Activated naive CD8-positive, alpha-beta T cell treated with anti-CD3 and anti-CD28 coated beads, Interleukin-2, amount 50 U/mL, for 16 hours (primary cell): ENCODE measurements around the gene STRA8.
A peak's percentile ranks its signal among the peaks of the same experiment; 100 is the strongest.
"Not testable (repeated sequence)": the region's sequence is repeated elsewhere in the genome, so short reads cannot be mapped to it uniquely, and the experiment has no call there.

Experiments used
- DNase-seq: peaks from one replicate; pipeline ENCODE4 v3.0.0-alpha.2; 2020; ENCODE audit warnings: low read depth, low spot score

The STRA8 gene

DNA sequence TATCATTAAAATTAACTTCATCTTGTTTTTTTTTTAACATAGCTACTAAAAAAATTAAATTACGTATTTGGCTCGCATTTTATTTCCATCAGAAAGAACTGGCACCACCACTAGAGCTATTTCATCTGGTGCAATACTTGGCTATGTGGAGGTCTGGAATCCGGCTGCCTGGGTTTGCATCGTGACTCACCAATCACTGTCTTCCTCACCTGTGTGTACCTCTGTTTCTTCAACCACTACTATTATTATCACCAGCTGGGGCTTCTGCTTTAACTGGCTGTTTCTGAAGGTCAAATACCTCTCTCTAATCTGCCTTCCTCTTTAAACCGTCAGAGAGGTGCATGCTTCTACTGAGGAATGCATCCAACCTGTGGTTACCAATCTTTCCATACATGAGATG, 28.8 kb upstream of the STRA8 start:
- DNase-seq = no peak

DNA sequence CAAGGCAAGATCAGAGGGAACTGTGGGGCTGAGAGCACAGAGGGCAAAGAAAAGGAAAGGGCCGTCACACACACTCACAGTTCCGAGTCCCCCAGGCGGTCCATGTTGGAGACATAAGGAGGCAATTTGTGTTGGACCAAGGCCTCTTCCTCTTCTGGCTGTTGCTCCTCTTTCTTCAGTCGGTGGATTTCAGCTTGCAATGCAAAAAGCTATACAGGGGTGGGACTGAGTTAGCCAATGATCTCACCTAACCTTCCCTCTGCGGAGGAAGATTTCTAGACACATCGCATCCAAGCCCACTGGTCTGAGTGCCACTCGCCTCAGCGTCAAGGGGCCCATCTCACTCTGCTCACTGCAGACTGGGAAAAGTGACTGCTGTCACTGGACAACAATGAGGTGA, 27.8 kb upstream of the STRA8 start:
- no peak for DNase-seq

DNA sequence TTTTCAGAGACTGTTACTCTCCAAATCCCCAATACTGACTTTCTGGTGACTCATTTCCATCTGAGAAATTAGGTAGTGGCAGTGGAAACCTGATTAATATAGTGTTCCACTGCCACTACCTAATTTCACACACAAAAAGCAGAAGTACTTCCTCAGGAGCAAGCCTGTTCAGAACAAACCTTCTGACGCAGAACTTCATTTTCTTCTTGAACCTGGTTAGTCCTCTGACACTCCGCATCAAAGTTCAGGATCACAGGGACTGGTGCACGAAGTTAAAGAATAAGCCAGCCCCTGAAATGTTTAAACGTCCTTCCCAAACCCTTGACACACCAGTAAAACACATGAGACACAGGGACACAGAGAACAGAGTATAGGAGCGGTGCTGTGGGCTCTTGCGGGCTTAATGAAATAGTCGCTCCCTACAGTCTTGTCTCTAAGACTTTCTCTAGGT, 26.7 kb upstream of the STRA8 start:
- no peak for DNase-seq

DNA sequence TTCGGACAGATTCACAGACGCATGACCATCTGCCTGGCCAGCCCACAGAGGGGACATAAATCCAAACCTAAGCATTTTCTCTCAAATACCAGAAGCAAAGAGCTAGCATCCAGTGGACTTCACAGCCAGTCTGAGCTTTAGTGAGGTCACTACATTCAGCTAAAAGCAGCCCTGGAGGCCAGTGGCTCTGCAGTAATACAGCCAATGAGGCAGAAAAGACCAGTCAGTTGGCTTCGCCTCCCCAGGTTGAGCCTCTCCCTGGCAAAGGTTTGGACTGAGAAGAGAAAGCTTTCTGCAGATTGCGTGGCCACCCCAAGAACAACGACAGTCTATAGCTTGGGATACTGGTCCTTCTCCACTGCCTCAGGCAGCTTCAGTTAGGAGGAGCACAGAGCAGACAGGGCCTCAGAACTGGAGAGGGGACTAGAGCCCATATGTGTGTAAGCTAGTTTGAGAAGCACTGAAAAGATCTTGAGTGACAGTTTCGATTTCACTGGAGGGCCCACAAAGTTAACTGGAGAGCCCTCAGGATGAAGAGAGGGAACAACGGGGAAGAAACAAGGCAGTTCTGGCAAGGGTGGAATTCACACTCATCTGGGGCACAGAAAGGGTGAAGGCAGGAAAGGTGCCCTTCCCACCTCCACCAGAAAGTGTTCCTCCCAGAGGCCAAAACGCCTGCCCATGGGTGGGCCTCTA, 26.1 kb upstream of the STRA8 start:
- no peak for DNase-seq

DNA sequence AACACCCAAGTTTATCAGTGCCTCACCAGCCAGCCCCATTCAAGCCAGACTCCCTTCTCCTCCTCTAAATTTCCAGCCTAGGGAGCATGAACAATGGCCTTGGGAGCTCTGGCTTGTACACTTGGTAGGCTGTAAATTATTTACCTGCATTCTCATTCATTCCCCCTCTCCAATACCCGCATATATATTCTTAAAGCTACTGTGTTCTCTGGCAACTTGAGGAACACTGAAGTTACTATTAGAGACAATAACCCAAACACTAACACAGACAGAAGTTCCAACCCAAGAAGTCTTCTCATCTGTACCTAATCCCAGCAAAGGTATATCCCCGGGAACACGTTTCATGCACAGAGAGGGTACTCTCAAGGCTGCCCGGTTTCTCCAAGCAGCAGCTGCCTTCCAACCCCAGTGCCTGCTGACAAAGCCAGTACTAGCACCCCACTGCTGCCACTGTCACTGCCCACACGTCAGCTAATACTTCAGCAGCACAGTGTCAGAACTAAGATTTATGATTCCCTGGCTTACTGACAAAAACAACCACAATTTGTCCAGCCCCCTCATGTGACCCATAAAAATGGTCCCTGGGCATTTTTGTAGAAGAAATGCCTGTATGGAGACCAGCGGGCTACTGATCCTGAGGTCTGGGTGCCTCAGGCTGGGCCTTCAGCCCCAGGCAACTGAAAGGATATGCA, 25.4 kb upstream of the STRA8 start:
- DNase-seq = no peak

DNA sequence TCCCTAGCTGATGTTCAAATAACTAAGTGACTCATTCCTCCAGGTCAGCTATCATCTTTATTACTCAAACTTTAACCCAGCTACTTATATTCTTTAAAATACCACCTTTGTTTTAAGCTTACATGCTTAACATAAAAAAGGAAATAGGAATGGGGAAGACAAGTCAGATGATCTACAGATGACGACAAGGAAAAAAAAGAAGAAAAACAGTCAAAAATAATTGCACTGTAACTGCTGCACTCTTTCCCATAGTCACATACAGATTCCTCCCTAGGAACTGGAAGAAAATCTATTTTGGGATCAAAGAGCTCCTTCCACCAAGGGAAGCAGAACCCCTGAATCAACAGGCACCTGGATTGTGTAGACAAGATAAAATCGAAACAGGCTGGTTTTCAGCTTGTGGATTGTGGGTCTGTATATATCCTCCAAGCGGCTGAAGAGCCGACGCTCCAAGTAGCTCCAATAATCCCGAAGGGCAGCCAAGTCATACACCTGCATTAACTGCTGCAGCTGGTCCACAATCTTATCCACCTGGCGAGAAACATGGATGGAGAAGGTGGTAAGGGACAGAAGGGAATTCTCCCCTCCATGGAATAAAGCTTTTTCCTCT, 24.3 kb upstream of the STRA8 start:
- DNase-seq = no peak

DNA sequence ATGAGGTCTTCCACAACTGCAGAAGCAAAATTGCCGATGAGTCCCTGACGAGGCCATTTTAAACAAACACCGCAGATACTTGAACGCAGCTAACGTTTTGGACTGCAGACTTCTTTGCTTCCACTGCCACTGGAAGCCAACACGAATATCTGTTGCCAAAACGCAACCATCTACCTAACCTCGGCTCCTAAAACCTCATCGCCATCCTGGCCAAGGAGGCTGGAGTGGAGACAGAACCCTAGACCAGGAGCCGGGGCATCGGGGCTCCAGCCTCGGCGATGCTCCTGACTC, 22.8 kb upstream of the STRA8 start:
- no peak for DNase-seq

DNA sequence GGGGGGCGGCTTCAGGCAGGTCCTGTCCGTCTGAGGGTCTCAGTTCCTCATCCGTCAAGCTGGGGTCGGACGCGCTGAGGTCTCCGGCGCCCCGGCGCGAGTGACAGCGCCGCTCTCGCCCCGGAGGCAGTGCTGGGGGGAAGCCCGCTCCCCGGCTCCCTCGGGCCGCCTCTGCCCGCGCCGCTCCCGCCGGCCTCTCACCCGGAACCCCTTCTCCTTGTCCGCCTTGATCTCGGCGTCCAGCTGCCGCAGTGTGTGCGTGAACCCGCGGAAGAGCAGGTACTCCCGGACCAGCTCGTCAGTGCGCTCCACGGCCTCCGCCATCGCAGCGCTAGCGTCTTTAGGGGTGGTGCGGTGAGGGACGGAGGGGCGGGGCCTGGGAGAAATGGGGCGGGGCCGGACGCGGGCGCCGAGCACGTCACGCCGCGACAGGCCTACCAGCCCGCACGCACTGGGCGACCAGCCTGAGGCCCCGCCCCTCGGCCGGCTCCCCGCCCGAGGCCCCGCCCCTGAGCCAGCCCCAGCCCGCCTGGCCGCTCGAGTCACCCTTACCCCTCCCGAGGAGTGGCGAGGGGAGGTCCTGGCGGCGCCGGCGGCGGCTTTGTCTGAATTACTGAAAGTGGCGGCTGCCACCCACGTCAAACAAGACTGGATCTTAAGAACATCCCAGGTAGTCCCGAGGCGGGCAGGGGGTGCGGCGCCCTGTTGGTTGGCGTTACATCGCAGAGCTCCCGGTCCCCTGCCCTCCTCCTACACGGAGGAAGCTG, 22.3 kb upstream of the STRA8 start, which contains the start of gene WDR91:
TSS of gene WDR91 (minus strand) at position 348 of the 767 bp plus-strand sequence. CDS start at position 324, 24 bp downstream.
- DNase-seq = peak; percentile 95

DNA sequence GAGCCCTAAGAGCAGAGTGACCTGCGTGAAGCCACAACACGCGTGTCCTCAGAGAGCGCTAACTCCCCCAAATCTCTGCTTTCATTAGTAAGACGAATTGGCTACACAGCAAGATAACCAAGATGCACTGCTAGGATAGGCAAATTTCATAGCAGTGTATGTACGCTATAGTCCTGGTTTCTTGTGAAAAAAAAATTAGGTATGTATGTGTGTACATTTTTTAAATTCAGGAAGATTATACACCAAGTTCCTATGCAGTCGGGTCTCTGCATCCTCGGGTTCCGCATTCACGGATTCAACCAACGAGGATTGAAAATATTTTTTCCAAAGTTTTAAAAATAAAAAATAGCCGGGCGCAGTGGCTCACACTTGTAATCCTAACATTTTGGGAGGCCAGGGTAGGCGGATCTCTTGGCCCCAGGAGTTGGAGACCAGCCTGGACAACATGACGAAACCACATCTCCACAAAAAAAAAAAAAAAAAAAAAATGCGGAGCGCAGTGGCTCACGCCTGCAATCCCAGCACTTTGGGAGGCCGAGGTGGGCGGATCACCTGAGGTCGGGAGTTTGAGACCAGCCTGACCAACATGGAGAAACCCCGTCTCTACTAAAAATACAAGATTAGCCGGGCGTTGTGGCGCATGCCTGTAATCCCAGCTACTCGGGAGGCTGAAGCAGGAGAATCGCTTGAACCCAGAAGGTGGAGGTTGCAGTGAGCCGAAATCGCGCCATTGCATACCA, 21.5 kb upstream of the STRA8 start:
- not testable (repeated sequence) for DNase-seq

DNA sequence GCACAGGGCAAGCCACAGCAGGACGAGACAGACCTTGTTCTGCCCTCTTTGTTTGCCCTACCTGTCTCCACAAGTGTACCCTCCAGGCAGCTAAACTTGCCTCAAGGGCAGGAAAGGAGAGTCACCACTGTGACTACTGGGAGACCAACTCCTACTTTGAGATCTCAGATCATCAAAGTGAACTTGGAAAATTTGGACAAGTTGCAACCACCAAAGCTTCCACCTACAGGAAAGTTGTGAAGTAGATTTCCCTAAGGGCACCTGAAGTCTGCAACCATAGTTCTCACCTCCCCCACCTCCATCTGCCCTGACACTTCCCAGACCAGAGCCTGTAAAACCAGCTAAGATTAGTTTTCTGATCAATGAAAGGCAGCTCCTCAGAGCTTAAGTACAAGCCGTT, 19.8 kb upstream of the STRA8 start:
- no peak for DNase-seq

DNA sequence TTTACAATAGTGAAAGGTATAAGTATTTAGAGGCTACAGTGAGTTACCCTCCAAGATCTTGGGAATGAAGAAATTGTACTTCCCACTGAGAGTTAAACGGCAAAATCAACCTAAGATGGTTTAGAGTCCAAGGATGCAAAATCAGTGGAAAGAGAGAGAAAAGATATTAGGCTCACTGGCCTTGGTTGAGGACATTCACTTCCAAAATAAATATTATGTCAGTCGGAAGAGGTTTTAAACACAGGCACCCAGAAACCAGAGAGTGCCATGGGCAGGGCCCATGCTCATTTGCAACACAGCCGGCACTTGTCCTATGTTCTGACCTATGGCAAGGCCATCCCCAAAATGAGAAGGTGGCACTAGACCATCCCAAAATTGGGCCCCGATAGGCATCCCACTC, 18.5 kb upstream of the STRA8 start:
- DNase-seq = no peak

DNA sequence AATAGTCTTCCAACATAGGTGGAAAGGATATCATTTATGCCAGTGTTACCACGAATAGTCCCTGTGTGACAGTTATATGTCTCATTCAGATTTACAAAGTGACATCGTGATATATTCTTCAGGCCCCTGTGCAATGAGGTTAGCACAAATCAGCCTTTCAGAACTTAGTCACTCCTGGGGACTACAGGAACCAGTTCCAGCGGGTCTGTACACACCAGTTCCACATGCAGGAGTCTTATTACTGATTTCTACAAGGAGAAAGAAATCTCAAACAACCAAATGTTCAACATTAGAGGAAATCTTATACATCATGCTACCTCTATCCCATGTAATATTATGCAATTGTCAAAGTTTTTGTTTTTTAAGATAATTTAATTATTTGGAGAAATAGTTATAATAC, 17.9 kb upstream of the STRA8 start:
- DNase-seq = no peak

DNA sequence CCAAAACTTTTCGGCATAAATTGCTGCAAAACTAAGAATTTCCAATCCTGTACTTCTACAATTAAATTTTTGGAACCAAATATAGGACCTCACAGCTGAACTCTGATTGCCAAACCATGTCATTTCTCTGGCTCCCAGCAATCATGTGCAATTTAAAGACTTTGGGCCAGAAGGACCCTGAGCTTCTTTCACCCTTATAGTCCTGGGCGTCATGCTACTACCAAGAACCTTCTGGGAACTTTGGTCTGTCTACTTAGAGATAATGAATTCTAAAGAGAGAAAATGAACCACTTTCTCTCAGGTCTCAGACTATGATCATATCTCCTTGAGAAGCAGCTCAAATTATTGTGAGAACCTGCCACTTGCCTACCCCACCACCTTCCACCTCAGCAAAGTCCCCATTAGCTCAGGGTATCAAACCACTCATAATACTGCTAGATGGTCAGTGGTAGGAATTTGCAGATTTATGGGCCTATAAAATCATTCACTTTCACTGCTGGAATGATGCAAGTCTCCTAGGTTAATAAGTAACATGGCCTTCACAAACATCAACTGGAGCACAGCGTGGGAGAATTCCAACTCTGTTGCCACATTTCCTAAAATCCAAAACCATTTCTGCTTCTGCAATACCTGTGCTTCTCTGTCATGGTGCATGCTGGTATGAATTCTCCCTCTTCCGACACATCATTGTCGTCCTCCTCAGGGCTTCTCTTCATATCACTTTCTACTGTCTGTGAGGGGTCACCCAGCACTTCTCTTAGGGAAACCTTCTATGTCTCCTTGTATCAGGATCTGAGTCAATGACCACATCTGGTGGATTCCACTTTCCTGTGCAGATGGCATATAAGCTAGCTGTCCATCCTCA, 15.8 kb upstream of the STRA8 start:
- DNase-seq = no peak

DNA sequence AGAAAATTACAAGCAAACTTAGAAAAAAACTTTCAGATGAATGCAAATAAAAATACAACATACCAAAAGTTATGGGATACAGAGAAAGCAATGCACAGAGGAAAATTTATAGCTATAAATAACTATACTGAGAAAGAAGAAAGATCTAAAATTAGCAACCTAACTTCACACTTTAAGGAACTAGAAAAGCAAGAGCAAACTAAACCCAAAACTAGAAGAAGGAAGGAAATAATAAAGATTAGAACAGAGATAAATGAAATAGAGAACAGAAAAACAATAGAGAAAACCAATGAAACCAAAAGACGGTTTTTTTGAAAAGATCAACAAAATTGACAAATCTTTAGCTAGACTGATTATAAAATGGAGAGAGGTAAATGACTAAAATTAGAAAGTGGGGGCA, 9.6 kb upstream of the STRA8 start:
- no peak for DNase-seq

DNA sequence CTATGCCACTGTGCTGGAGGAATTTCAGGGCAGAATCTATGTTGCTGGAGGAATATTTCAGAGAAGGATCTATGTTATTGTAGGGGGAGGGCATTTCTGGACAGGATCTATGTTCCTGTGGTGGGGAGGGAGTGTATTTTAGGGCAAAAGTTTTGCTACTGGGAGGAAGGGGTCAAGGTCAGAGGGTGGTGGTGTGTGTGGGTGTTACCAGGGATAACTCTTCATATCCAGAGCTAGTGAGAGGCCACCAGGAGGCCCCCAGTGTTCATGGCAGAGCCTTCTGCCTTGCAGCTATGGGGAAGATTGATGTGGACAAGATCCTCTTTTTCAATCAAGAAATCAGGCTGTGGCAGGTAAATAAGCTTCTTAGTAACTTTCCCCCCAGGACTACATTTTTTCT, 2.0 kb upstream of the STRA8 start:
- no peak for DNase-seq

DNA sequence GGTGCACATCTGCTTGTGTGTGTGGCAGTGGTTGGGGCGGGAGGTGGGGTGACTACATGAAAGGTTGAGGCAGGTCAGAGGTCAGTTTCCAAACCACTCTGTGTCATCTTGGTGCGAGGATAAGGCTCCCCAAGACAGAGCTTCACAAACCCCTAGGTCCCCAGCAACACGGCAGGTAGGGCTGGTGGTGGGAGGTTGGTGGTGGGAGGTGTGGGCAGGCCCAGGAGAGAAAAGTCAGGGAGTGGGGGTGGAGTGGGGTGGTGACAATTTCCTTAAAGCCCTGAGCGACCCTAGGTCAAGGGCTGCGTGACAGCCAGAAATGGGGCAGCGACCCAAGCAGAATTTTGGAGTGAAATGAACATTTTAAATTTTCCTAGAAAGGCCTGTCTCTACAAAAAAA, 1.6 kb upstream of the STRA8 start:
- no peak for DNase-seq

DNA sequence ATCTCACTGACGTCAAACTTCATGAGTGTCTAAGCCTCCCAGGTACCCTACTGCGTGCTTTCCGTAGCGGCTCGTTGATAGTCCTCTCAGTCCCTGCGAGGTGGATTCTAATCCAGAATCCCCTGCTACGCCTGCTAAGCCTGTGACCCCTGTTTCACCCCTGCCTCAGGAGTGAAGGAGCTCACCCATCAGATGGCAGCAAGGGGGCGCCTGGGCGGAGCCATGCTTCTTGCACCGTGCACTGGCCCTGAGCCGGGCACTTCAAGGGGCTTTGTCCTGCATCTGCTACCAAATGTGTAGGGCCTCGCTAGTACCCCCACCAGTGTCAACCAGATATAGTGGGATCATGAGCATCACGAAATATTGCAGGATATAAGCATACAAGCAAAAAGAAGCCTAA, 918 bp upstream of the STRA8 start:
- no peak for DNase-seq

DNA sequence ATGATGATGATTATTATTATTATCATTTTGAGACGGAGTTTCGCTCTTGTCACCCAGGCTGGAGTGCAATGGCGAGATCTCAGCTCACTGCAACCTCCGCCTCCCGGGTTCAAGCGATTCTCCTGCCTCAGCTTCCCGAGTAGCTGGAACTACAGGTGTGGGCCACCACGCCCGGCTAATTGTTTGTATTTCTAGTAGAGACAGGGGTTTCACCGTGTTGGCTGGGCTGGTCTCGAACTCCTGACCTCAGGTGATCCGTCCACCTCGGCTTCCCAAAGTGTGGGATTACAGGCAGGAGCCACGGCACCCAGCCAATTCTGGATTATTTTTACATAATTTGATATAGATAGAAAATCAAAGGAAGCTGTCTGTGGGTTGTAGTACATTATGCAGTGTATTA, 457 bp downstream of the STRA8 start:
- DNase-seq = not testable (repeated sequence)

DNA sequence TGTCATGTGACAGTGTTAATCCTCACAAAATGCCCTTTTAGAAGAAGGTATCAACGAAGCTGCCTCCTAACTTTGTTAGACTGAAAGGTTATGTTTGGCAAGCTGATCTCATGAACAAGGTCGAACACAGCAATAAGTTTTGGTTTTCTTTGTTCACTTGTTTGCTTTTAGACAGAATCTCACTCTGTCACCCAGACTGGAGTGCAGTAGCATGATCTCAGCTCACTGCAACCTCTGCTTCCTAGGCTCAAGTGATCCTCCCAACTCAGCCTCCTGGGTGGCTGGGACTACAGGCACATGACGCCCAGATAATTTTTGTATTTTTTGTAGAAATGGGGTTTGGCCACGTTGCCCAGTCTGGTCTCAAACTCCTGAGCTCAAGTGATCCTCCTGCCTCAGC, 1.1 kb downstream of the STRA8 start:
- DNase-seq = no peak

DNA sequence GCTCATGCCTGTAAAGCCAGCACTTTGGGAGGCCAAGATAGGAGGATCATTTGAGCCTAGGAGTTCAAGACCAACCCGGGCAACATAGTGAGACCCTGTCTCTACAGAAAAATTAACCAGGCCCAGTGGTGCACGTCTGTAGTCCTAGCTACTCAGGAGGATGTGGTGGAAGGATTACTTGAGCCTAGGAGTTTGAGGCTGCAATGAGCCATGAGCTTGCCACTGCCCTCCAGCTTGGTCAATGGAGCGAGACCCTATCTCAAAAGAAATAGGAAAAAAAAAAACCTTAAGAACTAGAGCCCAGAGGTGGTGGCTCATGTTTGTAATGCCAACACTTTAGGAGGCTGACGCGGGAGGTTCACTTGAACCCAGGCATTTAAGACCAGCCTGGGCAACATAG, 2.2 kb downstream of the STRA8 start:
- no peak for DNase-seq

DNA sequence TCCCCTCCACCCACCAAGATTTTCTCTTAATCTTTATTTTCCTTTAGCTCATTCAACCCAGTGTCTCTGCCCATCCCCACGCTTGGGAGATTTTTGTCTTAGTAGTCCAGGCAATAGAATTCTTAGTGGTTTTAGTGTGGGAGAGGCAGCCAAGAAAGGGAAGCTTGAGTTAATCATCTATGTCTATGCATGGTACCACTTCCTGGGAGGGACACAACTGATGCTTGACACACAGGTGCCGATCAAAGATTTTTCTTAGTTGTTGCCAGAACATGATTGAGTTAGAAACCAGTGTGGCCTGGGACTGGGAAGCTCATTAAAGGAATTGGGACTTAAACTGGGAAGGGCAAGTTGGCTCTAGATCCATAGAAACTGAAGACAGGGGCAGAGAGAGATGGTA, 3.1 kb downstream of the STRA8 start:
- no peak for DNase-seq
